HepG2 (cell line): ENCODE data around the gene TUBA4B. TPM values are rescaled to one million over a fixed set of nuclear protein-coding genes. Genes with fewer than 3 reads are reported as not detected.

Experiments
- ATAC-seq: fragments of 200-7000 bp; cut with Tn5 transposase; 3 replicates; pipeline ENCODE4 v1.9.1; 2020; ENCODE audit warnings: mild to moderate bottlenecking, moderate library complexity
- BruUV-seq: library from RNA; stranded (reverse); fragments of 400-500 nt; replicated peaks from 2 replicates; lab custom pipeline; 2021; lab: Mats Ljungman, UMichigan
- CTCF ChIA-PET: fragments of 300-600 bp; formaldehyde crosslinking; extraction: SDS; loops from one replicate; lab custom pipeline; 2021; ENCODE audit warnings: low total read pairs, inconsistent platforms, low intra/inter-chr PET ratio; lab: Yijun Ruan, JAX
- POLR2A ChIA-PET: fragments of 350-600 bp; sonication (Branson Sonifier 250); formaldehyde crosslinking; loops from one replicate; lab custom pipeline; 2020; ENCODE audit warnings: antibody characterized with exemption, inconsistent platforms; lab: Yijun Ruan, JAX
- DNase-seq: peaks from one replicate; pipeline ENCODE4 v3.0.0-alpha.2; 2015; ENCODE audit warnings: low spot score
- FAIRE-seq: peaks from 3 replicates; lab custom pipeline; 2011; peaks lifted over from hg19 to GRCh38; lab: Jason Lieb, UNC
- H2AFZ ChIP-seq: one replicate; pipeline ENCODE4 v1.6.1; 2011; ENCODE audit warnings: low read length, inconsistent platforms
- H3K27ac ChIP-seq: fragments of 300-600 bp; 3 replicates; pipeline ENCODE4 v1.8.0; 2011; ENCODE audit warnings: mixed run types, mild to moderate bottlenecking, mixed read lengths, low read length, inconsistent platforms; ENCODE audit not compliant: insufficient read depth; ENCODE audit errors: extremely low read length
- H3K27me3 ChIP-seq, 2 experiments: fragments of 200-600 bp in 1 of 2; 2 replicates in 1 of 2; 3 replicates in 1 of 2; pipeline versions ENCODE4 v1.6.0 to v1.8.0; 2011; ENCODE audit warnings: low read length in 2 of 2, mild to moderate bottlenecking in 2 of 2, moderate library complexity in 2 of 2, inconsistent platforms in 1 of 2; ENCODE audit not compliant: insufficient read depth in 2 of 2, control insufficient read depth in 1 of 2
- H3K36me3 ChIP-seq, 2 experiments: fragments of 200-600 bp in 1 of 2; replicated peaks in 1 of 2; 2 replicates in 1 of 2; 3 replicates in 1 of 2; pipeline versions ENCODE4 v1.5.1 to v1.8.0; 2011; ENCODE audit warnings: low read length in 2 of 2, inconsistent platforms in 1 of 2; ENCODE audit not compliant: insufficient read depth in 2 of 2, control insufficient read depth in 1 of 2
- H3K4me1 ChIP-seq: 2 replicates; pipeline ENCODE4 v1.5.1; 2012; ENCODE audit warnings: low read length, inconsistent platforms; ENCODE audit not compliant: insufficient read depth
- H3K4me2 ChIP-seq: 2 replicates; pipeline ENCODE4 v1.6.0; 2011; ENCODE audit warnings: low read depth, low read length, inconsistent platforms
- H3K4me3 ChIP-seq, 3 experiments: fragments of 200-600 bp in 1 of 3; sonication (generic), shearing (Covaris generic) in 1 of 3; replicated peaks in 1 of 3; 2 replicates each; pipeline ENCODE4 v1.5.1; 2011 to 2016; ENCODE audit warnings: low read length in 3 of 3, inconsistent platforms in 2 of 3, low read depth in 2 of 3, mild to moderate bottlenecking in 2 of 3, control low read depth in 1 of 3, mixed read lengths in 1 of 3; ENCODE audit not compliant: insufficient read depth in 1 of 3
- H3K79me2 ChIP-seq: one replicate; pipeline ENCODE4 v1.6.1; 2011; ENCODE audit warnings: low read length, inconsistent platforms; ENCODE audit not compliant: insufficient read depth
- H3K9ac ChIP-seq: 2 replicates; pipeline ENCODE4 v1.6.0; 2011; ENCODE audit warnings: mild to moderate bottlenecking, low read depth, low read length, inconsistent platforms; ENCODE audit not compliant: insufficient read depth
- H3K9me3 ChIP-seq: 2 replicates; pipeline ENCODE4 v1.5.1; 2012; ENCODE audit warnings: mild to moderate bottlenecking, low read length
- H4K20me1 ChIP-seq: 2 replicates; pipeline ENCODE4 v1.6.0; 2011; ENCODE audit warnings: inconsistent platforms, mild to moderate bottlenecking, low read length, moderate library complexity; ENCODE audit not compliant: insufficient read depth
- CENPX ChIP-seq: sonication (generic); formaldehyde crosslinking; IDR thresholded peaks from 2 replicates; pipeline ENCODE4 v1.9.0; 2021; ENCODE audit warnings: mild to moderate bottlenecking, missing genetic modification reagents, moderate library complexity
- CREB1 ChIP-seq, 2 experiments: fragments of 450-650 bp in 1 of 2; IDR thresholded peaks; 2 replicates each; pipeline ENCODE4 v1.6.1; 2016 to 2017; ENCODE audit warnings: control low read depth in 1 of 2, mild to moderate bottlenecking in 1 of 2, missing compliant biosample characterization in 1 of 2, missing genetic modification characterization in 1 of 2
- MAFK ChIP-seq, 2 experiments: IDR thresholded peaks in 1 of 2; conservative IDR thresholded peaks in 1 of 2; 2 replicates each; pipeline ENCODE4 v1.6.1; 2011; ENCODE audit warnings: improper control_type of control experiment in 2 of 2, low read length in 2 of 2
- NR3C1 ChIP-seq: sonication (generic); formaldehyde crosslinking; IDR thresholded peaks from 2 replicates; pipeline ENCODE4 v1.4.0; 2020; ENCODE audit warnings: missing genetic modification reagents
- TBP ChIP-seq: sonication (generic); formaldehyde crosslinking; IDR thresholded peaks from 2 replicates; pipeline ENCODE4 v1.5.0; 2020; ENCODE audit warnings: missing genetic modification reagents
- THYN1 ChIP-seq: sonication (generic); formaldehyde crosslinking; IDR thresholded peaks from 2 replicates; pipeline ENCODE4 v1.8.1; 2023; ENCODE audit warnings: low read depth, mild to moderate bottlenecking, moderate library complexity, missing genetic modification reagents, borderline replicate concordance
- TMF1 ChIP-seq: sonication (generic); formaldehyde crosslinking; IDR thresholded peaks from 2 replicates; pipeline ENCODE4 v1.8.1; 2022; ENCODE audit warnings: low read depth, missing genetic modification reagents
- ZNF274 ChIP-seq: sonication (generic); formaldehyde crosslinking; IDR thresholded peaks from 2 replicates; pipeline ENCODE4 v1.5.1; 2020; ENCODE audit warnings: mild to moderate bottlenecking, missing genetic modification reagents
- ZNF33A ChIP-seq: sonication (generic); formaldehyde crosslinking; IDR thresholded peaks from 2 replicates; pipeline ENCODE4 v1.5.1; 2020; ENCODE audit warnings: missing genetic modification reagents, mild to moderate bottlenecking, moderate library complexity, borderline replicate concordance
- ZNF720 ChIP-seq: sonication (generic); formaldehyde crosslinking; IDR thresholded peaks from 2 replicates; pipeline ENCODE4 v1.4.0; 2020; ENCODE audit warnings: missing genetic modification reagents
- WGBS: methylation state at CpG from one replicate; pipeline ENCODE4 v1.1.6; 2017; ENCODE audit warnings: low lambda C conversion rate; 5-methylcytosine and 5-hydroxymethylcytosine counted together
- in situ Hi-C: cut with HindIII; loops from 2 replicates; pipeline ENCODE4 v1.10.0; 2017; ENCODE audit warnings: low pct_unique_long_range_greater_than_20kb; ENCODE audit not compliant: extremely low pct_ligation_motif_present
- intact Hi-C: fragments of 100-400 bp; cut with micrococcal nuclease; formaldehyde crosslinking; loops from one replicate; pipeline ENCODE4 v1.10.0; 2022; ENCODE audit not compliant: unreplicated experiment
- polyA plus RNA-seq, 8 experiments: library from polyadenylated mRNA; depleted of rRNA in 3 of 8; stranded (reverse) in 7 of 8; unstranded in 1 of 8; fragments of >200 nt; fragmentation: Illumina TruSeq in 4 of 8; extraction: Trizol in 4 of 8; gene quantifications; 2 replicates each; pipeline versions ENCODE4 v1.2.1 to v1.2.3, GENCODE V29; 2011 to 2016; ENCODE audit warnings: low read depth in 4 of 8, missing spikeins in 1 of 8, mixed read lengths in 1 of 8; ENCODE audit not compliant: insufficient read depth in 1 of 8
- total RNA-seq, 5 experiments: library from RNA; depleted of rRNA; stranded (reverse); fragments of >200 nt; fragmentation: Illumina TruSeq; extraction: Trizol; gene quantifications; 2 replicates each; pipeline ENCODE4 v1.2.3, GENCODE V29; 2016; ENCODE audit warnings: low read depth in 1 of 5
- TF ChIP-seq, protein P1 (sequence below): sonication (generic); formaldehyde crosslinking; conservative IDR thresholded peaks from 2 replicates; pipeline ENCODE4 v1.8.1; 2023; ENCODE audit warnings: missing genetic modification reagents
- TF ChIP-seq, protein P2 (sequence below): sonication (generic); formaldehyde crosslinking; IDR thresholded peaks from 2 replicates; pipeline ENCODE4 v1.8.1; 2023; ENCODE audit warnings: mild to moderate bottlenecking, missing genetic modification reagents, borderline replicate concordance

The TUBA4B gene
- total and polyA plus RNA-seq, 2 of the 13 experiments (the other 11 are each of a cell fraction or from before 2014, with no cell fraction given) = 0.18 to 0.22 TPM

DNA sequence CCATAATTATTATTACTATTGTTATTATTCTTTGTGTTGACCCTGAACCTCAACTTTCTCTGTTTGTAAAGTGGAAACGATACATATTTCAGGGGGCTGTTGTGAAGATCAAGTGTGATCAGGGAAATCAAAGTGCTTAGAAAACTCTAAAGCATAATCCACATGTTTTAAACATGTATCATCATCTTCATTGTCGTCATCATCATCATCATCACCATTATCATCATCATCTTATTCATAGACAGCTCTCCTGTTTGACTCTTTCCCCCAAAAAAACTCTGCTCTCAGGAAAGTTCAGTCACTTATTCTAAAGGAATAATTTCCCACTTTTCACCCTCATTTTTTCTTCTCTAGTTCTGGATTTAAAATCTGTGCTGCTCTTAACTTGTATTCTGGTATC lies 51.2 kb downstream of the TUBA4B start:
- Histone ChIP-seq H3K36me3 (no peaks in the 10 kb centered on the region), H3K79me2 (no peaks in the 10 kb centered on the region), H3K9me3 (no peaks in the 10 kb centered on the region), H2AFZ (no peak overlapping the region), H4K20me1 (peaks cover 7% of the 10 kb centered on the region; the same call in 1 of the 2 replicates), H3K27me3 (peaks cover 6 to 40% of the 10 kb centered on the region in 2 experiments), H3K4me1 (peaks cover 11% of the 10 kb centered on the region), H3K4me3 (no peak overlapping the region), H3K9ac (no peak overlapping the region), H3K4me2 (no peak overlapping the region), H3K27ac (no peak overlapping the region)
- ATAC-seq (no peak), DNase-seq (no peak), FAIRE-seq (no peak)
- POLR2A ChIA-PET = no interaction called here
- BruUV-seq = no TSS peak
- no peak for TF ChIP-seq THYN1
- TF ChIP-seq CREB1 (IDR thresholded peaks at IDR 0.05) = peak; percentile 90
- no peak for TF ChIP-seq CREB1 (CRISPR knock-in tag; IDR thresholded peaks at IDR 0.05)
- no peak for TF ChIP-seq ZNF33A (CRISPR knock-in tag)
- no peak for TF ChIP-seq ZNF274
- no peak for TF ChIP-seq CENPX
- no peak for TF ChIP-seq TBP (CRISPR knock-in tag)
- intact Hi-C loops (no loop called here), in situ Hi-C loops (no loop called here)
- WGBS = 1% methylated on average over 2 of the region's 2 CpGs
- CTCF ChIA-PET = no interaction called here

DNA sequence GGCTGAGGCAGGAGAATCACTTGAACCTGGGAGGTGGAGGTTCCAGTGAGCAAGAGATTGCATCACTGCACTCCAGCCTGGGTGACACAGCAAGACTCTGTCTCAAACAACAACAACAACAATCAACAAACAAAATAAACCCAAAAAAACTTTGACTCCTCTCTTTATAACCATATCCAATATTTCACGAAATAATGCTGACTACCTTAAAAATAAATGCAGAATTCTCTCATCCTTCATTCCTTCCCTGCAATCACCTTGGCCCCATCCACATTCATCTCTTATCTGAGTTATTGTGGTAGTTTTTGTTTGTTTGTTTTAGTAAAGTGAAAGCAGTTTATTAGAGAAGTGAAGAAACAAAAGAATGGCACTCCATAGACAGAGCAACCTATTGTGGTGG lies 53.0 kb downstream of the TUBA4B start:
- Histone ChIP-seq H3K9me3 (no peaks in the 10 kb centered on the region), H3K79me2 (no peaks in the 10 kb centered on the region), H3K4me1 (no peaks in the 10 kb centered on the region), H4K20me1 (peaks cover 7% of the 10 kb centered on the region), H3K4me2 (no peak overlapping the region), H2AFZ (no peak overlapping the region), H3K4me3 (no peak overlapping the region), H3K27me3 (peaks cover 6 to 33% of the 10 kb centered on the region in 2 experiments), H3K27ac (no peak overlapping the region), H3K9ac (no peak overlapping the region), H3K36me3 (no peaks in the 10 kb centered on the region)
- CTCF ChIA-PET = no interaction called here
- intact Hi-C loops = no loop called here
- POLR2A ChIA-PET = no interaction called here
- no TSS peak for BruUV-seq
- in situ Hi-C loops = loop anchor here (5.0 kb wide), 1 partner anchor 264 kb away; the partner anchor contains the start of gene CFAP65
- DNase-seq = no peak
- 2% methylated on average over 1 of the region's 1 CpG for WGBS
- no peak for ATAC-seq
- no peak for FAIRE-seq
- TF ChIP-seq MAFK (conservative IDR thresholded peaks at IDR 0.05 in 1 of 2, IDR thresholded peaks at IDR 0.05 in 1 of 2; ENCODE audit: low read length in 2 of 2) (peak; percentile 78 to 84), TMF1 (CRISPR knock-in tag) (no peak), ZNF720 (CRISPR knock-in tag) (no peak), NR3C1 (CRISPR knock-in tag) (no peak)
- TF ChIP-seq, protein P1, sequence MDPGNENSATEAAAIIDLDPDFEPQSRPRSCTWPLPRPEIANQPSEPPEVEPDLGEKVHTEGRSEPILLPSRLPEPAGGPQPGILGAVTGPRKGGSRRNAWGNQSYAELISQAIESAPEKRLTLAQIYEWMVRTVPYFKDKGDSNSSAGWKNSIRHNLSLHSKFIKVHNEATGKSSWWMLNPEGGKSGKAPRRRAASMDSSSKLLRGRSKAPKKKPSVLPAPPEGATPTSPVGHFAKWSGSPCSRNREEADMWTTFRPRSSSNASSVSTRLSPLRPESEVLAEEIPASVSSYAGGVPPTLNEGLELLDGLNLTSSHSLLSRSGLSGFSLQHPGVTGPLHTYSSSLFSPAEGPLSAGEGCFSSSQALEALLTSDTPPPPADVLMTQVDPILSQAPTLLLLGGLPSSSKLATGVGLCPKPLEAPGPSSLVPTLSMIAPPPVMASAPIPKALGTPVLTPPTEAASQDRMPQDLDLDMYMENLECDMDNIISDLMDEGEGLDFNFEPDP = no peak
- TF ChIP-seq, protein P2, sequence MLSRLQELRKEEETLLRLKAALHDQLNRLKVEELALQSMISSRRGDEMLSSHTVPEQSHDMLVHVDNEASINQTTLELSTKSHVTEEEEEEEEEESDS (CRISPR knock-in tag) = no peak
